Measurements from ENCODE around the gene SMARCA4.

- TF ChIP-seq CTCF (IDR thresholded peaks at IDR 0.05; ENCODE audit: low read length) (no peak), EZH2 (IDR thresholded peaks at IDR 0.05; ENCODE audit: borderline replicate concordance, low read length) (no peak)
Observed at GRCh38 chr19:11063434-11063833, 102.6 kb downstream of the SMARCA4 start.

All from OCI-LY1 (cell line).